HuH-7 (cell line): ENCODE data around the gene WDR83.
"Not testable (repeated sequence)": the region's sequence is repeated elsewhere in the genome, so short reads cannot be mapped to it uniquely, and the experiment has no call there.

Source experiments
- DNase-seq: peaks from one replicate; pipeline ENCODE4 v3.0.0; 2011; ENCODE audit warnings: low spot score

Gene WDR83

GRCh38 chr19:12687496-12688196 is 21.0 kb downstream of the WDR83 start, which contains the start of gene GNG14:
Gene GNG14 (plus strand): TSS chr19:12687998. CDS start chr19:12688049, 51 bp downstream.
- no peak for DNase-seq

DNA sequence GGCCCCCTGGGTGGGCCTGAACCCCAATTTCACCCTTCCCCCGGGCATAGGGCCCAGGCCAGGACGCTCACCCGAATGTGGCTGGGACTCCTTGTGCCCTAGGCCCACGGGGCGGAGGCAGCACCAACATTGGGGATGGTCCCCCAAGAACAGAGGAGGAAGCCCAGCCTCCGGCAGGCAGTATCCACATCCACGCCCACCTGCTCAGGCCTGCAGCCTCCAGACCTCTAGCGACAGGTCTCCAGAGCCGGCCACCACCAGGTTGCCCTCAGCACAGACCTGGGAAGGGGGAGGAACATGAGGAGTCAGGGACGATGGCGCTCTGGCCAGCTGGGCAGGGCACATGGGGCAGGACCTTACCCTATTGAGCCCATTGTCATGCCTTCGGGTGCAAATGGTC is 22.4 kb downstream of the WDR83 start:
- DNase-seq: no peak

GRCh38 chr19:12689581-12690216 is 23.1 kb downstream of the WDR83 start:
- DNase-seq: no peak

DNA sequence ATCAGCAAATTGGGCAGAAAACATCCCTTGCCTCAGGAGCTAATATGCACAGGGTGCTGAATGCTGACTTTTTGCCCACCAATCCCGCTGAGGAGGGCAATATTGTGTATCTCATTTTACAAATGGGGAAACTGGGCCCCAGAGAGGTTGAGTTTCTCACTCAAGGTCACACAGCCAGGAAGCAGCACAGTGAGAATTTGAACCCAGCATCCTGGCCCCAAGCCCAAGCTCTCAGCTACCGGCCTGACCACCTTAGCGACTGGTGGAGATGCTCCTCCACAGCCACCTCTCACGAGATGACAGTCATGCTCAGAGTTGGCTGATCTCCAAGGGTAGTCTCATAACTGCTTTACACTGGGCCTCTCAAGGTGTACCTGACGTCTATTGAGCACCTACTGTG is 26.4 kb downstream of the WDR83 start:
- no peak for DNase-seq

- no peak for DNase-seq
Measured at GRCh38 chr19:12694641-12695040, 28.0 kb downstream of the WDR83 start.

- no peak for DNase-seq
Measured at GRCh38 chr19:12695096-12695495, 28.5 kb downstream of the WDR83 start.

GRCh38 chr19:12695514-12695913 is 28.9 kb downstream of the WDR83 start:
- DNase-seq: no peak

- no peak for DNase-seq
Measured at GRCh38 chr19:12695997-12696365, 29.4 kb downstream of the WDR83 start.

GRCh38 chr19:12696366-12697335 is 30.0 kb downstream of the WDR83 start, which contains the start of gene FBXW9:
Gene FBXW9 (minus strand): TSS chr19:12696631. CDS start chr19:12696581, 50 bp downstream.
- DNase-seq: peak; percentile 95

DNA sequence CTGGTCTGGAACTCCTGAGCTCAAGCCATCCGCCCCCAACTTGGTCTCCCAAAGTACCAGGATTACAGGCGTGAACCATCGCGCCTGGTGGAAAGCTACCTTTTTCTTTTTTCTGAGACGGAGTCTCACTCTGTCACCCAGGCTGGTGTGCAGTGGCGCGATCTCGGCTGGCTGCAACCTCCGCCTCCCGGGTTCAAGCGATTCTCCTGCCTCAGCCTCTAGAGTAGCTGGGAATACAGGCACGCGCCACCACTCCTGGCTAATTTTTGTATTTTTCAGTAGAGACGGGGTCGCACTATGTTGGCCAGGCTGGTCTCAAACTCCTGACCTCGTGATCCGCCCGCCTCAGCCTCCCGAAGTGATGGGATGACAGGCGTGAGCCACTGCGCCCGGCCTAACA is 30.8 kb downstream of the WDR83 start:
- DNase-seq: not testable (repeated sequence)

DNA sequence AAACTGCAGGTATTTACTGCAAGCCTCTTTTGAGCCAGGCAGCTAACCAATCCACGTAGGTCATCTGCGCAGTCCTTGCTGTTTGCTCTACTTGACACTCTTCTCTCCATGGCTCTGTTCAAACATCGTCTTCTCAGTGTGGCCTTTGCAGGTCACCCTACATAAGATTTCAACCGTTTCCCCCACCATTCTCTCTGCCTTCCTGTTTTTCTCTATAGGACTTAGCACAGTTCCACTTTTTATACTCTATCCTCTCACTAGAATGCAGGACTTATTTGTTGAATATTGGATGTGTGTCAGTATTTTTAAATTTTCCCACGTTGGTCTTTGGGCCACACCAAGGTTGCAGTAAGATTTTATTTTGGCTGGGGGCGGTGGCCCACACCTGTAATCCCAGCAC is 31.5 kb downstream of the WDR83 start:
- DNase-seq: no peak

DNA sequence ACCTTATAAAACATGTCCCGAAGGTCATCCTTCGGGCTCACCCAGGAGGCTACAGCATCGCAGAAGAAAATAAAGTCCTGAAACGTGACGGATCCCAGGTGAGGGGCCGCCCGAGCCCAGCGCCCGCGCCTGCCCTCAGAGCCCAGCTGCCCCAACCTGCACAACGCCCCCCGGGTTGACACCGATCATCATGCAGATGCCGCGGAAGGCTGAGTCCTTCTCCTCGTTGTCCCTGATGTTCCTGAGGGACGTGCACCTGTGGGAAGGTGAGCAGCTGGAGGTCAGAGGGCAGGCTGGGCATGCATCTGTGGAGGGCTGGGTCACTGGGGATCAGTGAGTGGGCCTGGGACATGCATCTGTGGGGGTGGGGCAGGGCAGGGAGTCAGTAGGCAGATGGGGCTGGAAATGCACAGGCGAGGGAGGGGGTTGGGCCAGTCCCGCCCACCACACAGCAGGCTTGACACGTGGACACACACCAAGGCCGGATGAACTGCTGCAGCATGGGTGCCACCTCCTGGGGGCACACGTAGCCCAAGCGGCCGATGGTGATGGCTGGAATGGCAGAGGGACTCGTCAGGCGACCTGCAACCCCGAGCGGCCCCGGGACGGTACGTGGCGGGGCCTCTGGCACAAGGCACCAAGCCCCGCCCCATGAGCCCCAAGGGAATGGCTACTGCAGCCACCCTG is 35.1 kb downstream of the WDR83 start:
- no peak for DNase-seq

DNA sequence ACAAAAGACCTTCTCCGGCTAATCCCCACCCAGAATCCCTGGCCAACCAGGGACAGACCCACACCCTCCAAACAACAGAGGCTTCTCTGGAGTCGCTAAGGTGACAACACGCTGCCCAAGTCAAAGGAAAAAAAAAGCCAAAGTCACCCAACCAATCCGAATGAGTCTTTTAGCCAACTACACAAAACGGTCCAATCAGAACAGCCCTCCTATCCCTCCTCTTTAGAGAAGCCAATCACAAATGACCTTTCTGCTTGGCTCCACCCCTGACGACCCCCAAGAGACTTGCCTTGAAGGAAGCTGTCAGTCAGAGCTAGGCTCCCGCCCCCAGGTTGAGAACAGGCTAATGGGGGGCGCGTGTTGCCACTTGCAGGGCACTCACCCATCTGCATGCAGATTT is 36.4 kb downstream of the WDR83 start:
- peak; percentile 43 for DNase-seq

DNA sequence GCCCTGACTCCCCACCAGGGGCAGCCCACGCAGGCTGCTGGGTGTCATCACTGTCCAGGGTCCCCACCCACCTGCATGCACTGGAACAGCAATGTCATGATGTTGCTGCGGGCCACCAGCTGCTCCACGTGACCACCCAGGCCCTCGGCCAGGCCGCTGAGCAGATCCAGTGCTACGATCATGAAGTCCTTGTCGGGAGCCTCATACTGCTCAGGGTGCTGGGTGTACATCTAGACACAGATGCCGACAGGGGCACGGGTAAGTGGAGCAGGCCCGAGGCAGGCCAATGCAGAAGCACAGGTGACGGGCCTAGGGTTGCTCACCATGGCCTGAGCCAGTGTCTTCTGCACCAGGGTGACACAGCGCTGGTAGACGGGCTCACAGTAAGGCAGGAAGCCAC is 38.6 kb downstream of the WDR83 start:
- no peak for DNase-seq

- no peak for DNase-seq
Measured at GRCh38 chr19:12705654-12706331, 39.2 kb downstream of the WDR83 start.

GRCh38 chr19:12706332-12706718 is 39.7 kb downstream of the WDR83 start:
- DNase-seq: no peak

- DNase-seq: no peak
Measured at GRCh38 chr19:12708641-12709040, 42.0 kb downstream of the WDR83 start.

DNA sequence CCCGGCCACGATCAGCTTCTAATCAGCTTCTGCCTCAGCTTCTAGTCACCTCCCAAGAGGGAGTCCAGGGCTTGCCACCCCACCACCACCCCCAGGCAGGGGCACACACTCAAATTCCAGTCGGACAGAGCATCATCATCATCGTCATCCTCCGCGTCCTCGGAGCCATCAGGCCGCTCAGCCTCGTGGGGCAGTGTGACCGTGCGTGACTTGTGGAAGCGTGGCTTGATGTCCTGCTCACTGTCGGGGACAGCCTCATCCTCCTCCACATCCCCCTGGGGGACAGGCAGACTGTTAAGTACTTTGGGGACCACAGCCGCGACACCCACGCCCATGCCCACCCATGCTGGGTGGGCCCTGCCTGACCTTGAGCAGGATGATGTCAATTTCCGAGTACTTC is 44.6 kb downstream of the WDR83 start:
- DNase-seq: no peak

- not testable (repeated sequence) for DNase-seq
Measured at GRCh38 chr19:12712077-12712476, 45.5 kb downstream of the WDR83 start.

- DNase-seq: not testable (repeated sequence)
Measured at GRCh38 chr19:12713304-12713703, 46.7 kb downstream of the WDR83 start.

DNA sequence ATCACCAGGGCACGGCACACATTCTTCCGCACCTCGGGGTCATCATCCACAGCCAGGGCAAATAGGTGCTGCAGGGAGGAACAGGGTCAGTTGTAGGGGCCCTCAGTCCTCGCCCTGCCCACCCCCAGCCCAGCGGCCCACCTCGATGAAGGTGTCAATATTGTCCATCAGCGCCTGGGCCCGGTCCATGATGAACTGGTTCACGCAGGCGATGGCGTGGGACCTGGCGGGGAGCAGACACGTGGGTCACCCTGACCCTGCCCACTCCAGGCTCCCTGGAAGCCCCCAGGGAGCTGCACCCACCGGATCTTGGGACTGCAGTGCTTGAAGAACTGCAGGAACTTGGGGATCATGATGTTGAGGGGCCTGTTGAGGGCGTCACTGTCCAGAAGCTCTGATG is 48.5 kb downstream of the WDR83 start:
- DNase-seq: no peak
